HUDEP-2 (cell line): ENCODE data around the gene DNAAF3.
"Not testable (repeated sequence)": the region's sequence is repeated elsewhere in the genome, so short reads cannot be mapped to it uniquely, and the experiment has no call there.

Source experiments
- DNase-seq, 76 experiments: peaks; one replicate each; lab custom pipeline; 2025; ENCODE audit not compliant: unreplicated experiment in 76 of 76; lab: John Stamatoyannopoulos, UW

DNAAF3 gene

DNA sequence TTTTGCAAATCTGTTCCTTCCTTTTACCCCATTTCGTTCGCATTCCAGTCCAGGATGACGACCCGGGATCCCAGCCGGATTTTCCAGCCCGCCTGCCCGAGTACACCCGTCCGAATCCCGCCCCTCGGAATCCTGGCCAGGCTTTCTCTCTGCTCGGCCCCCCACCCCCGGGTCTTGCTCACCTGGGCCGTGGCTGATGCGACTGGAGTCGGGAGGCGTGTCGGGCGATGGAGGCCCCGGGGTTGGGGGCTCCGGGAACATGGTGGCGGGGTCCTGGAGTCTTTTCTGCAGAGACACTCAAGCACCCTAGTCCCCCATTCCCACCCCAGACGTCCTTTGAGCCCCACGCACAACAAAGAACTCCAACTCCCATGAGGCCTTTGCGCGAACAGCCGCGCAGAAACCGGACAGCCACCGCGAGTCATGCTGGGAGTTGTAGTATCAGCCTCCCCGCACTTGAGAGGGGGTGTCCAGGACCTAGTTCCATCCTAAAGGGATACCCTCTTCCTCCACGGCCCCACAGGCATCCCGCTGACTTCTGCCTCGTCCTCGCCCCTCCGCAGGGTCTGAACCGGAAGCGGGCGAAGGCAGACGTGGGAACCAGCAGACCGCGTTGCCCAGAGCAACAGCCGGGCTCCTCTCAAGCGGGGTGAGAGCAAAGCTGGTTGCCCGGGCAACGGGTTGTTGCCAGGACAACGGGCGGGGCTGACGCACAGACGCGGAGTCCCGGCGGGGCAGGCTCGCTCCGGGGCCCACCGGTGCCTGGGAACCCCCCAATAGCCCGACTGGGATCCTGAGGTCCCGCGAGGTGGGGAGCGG is 12.6 kb upstream of the DNAAF3 start:
- peak in 70 of 76 experiments; percentile 29 to 96 (median 70) for DNase-seq

DNA sequence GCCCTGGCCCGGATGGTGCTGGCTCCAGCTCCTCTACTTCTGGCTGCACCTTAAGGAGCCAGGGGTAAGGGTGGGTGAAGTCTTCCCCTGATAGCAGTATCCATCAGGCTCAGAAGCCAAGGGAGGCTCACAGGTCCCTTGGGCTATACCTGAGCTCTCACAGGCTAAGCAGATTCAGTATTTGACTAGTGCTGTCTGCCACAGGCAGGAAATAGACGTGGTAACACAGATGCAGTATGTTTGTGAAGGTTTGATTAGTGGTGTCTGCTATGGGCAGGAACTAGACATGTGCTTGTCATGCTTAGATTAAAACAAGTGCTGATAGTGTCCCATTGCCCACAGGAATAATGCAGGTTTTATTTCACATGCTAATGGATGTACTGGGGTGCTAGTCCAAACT is 9.7 kb upstream of the DNAAF3 start:
- DNase-seq: peak in 2 of 76 experiments; percentile 21 to 34

DNA sequence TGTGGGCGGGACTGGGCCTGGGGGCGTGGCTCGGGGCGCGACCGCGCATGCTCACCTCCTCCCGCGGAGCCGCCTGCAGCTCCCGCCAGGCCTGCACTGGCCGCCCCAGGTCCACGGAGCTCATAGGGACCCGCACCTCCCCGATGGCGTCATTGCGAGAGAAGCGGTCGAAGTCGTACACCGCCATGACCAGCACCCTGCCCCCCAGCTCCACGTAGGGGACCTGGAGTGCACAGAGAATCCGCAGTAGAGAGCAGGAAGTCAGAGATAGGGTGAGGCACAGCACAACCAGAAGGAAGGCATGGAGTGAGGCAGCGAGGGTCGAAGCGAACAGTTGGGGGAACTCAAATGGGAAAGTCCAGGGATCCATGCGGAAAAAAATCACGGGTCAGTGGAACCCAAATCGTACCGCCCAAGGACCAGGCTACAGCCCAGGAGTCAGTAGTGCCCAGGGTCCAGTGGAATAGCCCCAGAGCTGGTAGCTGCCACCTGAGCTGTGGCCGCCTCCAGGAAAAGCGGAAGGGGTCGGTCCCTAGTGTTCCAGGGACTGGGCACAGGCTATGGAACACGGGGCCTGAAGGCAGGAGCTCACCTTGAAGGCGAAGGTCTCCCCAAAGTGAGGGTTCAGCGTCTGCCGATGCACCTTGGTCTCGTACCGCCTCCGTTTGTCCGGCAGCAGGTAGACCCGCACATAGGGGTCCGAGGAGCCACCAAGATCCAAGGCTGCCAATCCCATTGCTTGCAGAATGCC is 8.9 kb upstream of the DNAAF3 start:
- peak in 2 of 76 experiments; percentile 14 to 20 for DNase-seq

DNA sequence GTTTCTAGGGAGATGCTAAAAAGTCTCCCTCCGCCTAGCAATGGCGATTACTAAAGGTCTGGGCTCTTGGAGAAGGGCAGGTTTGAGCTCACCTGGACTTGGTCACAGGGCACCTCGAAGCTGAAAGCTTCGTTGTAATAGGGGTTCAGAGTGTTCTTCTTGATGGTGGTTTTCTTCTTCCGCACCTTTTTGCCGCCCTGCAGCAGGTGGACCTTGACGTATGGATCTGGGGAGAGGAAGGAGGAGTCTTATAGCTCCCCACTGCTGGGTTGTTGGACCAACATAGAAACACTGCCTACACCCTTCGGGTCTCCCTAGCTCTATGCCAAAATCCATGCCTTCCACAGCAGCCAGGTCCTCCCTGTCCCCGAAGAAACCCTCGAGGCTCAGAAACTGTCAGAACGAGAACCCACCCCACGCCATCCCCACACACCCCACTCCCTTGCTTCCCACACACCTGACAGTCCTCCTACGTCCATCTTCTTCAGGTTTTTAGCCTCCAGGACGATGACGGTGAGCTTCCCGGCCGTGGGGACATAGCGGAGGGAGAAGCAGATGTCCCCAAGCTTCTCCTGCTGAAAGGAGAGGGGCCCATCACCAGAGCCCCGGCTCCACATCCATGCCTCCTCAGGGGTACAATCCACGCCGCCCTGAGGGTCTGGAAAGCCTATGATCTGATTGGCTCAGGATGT is 8.2 kb upstream of the DNAAF3 start:
- DNase-seq: no peak

DNA sequence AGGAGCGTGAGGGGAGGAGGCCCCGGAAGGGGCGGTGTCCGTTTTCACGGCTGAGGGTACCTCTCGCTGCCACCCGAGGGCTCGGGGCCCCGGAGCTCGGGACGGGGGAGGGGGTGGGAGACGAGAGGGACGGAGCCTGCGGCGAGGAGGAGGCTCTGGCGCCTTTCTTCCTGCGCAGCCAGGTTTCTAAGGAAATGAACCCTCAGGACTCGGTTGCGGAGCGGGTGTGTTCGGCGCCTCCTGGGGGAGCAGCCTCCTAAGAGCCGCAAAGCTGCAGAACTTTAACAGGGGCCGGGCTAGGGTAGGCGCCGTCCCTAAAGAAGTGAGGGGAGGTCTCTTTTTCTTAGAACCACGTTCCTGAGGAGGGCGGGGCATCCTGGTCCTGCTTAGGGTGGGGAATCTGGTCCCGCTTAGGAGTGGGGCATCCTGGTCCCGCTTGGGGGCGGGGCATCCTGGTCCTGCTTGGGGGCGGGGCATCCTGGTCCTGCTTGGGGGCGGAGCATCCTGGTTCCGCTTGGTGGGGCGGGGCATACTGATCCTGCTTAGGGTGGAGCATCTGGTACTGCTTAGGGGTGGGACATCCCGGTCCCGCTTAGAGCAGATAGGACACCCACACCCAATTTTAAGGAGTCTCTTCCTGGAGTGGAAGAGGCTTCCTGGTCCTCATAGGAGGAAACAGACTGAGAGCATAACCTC is 7.4 kb upstream of the DNAAF3 start:
- peak in 69 of 76 experiments; percentile 35 to 94 (median 80) for DNase-seq

DNA sequence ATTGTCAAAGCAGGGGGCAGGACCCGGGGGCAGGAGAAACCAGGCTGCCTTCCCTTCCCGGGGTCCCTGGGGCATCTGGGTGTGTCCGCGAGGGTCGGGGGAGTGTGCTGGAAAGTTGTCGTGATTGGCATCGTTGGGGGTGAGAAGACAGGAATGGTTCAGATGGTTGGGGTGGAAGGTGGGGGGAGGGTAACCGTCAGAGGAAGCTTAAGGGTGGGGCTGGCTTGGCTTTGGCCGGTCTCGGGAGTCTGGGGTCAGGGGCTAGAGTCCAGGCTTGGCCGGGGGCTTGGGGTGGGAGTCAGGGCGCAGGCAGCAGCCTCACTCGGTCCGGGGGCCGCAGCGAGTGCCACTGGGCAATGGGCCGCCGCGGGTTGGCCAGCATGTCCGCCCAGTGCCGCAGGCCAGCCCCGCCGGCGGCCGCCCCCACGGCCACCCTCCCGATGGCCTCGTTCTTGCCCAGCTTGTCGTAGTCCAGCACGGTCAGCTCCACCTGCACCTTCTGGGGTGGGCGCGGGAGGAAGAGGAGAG is 6.8 kb upstream of the DNAAF3 start:
- no peak for DNase-seq

DNA sequence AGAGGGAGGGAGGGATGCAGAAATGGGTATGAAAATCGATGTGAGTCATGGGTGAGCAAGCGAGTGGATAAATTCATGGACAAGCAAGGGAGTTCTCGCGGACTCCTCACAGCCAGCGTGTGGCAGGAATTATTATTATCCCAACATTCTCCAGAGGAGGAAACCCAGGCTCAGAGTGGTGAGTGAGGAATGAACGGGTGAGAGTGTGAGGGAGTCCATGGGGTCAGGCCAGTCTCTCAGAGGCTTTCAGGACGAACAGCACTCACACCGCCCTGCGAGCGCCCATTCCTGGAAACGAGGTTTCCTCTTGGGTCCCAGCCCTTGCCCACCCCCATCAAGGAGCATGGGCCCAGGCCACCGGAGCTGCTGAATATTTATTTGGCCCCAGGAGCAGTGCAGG is 6.3 kb upstream of the DNAAF3 start:
- DNase-seq: no peak

DNA sequence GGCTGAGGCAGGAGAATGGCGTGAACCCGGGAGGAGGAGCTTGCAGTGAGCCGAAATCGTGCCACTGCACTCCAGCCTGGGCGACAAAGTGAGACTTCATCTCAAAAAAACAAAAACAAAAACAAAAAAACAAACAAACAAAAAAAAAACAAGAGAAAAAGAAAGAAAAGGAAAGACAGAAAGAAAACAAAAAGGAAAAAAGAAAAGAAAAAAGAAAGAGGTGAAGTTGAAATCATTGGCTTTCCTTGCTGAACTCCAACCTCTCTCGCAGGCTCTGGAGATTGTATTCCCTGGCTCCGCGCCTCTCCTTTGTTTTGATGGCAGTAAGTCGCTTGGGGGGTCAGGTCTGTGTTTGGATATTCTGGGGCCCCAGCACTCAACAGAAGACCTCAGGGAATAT is 5.9 kb upstream of the DNAAF3 start:
- not testable (repeated sequence) for DNase-seq

DNA sequence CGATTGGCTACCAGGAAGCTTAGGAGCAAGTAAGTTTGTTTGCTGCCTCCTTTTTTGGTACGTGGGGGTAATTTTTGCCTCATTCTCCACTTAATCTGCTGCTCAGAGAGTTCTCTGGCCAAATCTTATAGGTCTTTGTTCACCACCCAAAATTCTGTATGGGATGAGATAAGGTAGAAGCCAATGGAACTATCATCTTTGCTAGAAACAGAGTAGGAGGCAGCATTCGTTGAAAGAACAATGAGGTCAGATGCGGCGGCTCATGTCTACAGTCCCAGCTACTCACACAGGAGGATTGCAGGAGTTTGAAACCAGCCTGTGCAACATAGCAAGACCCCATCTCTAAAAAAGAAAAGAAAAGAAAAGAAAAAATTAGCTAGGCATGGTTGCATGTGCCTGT is 5.0 kb upstream of the DNAAF3 start:
- DNase-seq: peak in 37 of 76 experiments; percentile 16 to 84 (median 49)

DNA sequence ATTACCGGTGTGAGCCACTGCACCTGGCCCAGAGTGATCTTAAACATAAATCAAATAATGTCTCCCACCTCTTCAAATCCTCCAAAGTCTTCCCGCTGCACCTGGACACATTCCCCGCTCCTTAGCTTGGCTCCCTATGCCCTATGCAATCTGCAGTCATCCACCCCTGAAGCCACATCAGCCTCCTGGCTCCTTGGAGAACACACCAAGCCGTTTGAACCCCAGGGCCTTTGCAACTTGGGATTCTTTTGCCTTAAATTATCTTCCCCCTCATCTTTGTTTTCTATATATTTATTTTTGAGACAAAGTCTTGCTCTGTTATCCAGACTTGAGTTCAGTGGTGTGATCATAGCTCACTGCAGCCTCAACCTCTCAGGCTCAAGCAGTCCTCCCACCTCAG is 2.7 kb upstream of the DNAAF3 start:
- no peak for DNase-seq

DNA sequence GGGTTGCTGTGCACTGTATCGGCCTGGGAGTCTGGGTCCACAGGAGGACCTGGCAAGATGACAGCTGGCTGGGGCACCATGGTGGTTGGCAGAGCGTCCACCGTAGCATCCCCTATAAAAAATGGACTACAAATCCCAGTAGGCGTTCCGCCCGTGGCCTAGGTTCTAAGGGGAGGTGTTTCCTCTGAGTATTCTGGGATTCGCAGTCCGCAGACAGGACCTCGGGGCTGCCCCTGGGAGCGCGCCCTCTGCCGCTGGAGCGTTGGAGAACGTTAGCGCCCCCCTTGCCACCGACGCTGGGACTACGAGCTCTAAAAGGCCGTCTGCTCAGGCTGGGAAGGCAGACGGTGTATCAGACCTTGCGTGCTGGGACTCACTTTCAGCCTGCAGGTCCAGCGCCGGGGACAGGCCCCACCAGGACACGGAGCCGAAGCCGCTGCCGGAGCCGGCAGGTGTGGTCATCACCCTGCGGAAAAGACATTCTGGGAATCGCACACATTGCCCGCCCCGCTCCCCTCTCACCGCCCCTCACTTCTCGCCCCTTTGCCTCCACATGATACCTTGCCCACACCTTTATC is 372 bp downstream of the DNAAF3 start:
- DNase-seq: peak in 71 of 76 experiments; percentile 33 to 91 (median 76)

DNA sequence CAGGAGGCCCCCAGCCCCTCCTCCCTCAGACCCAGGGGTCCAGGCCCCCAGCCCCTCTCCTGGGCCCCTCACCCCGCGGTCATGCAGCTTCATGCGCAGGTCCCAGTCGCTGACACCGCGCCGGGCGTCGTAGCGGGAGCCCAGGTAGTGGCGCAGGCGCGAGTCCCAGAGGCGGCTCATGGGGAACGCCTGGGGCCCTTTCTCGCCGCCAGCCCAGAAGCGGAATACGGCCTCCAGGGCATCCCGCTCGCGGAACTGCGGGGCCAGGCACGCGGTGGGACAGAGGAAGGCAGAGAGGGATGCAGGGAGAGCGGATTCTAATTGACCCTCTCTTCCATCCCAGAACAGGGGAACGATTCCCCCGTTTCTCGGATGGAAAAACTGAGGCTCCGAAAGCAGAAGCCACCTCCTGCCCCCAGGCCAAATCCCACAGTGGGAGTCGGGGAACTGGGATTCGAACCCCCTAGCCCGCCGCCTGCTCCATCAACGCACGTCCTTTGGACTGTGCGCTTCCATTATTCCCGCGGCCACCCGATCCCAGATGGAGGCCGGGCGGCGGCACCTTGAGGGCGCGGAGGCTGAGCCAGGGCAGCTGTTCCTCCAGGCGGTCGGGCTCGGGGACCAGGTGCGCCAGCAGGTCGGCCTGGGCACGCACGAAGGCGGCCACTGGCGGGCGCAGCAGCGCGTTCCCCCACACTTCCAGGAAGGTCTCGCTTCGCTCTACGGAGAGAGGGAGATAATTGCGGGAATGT is 4.7 kb downstream of the DNAAF3 start:
- no peak for DNase-seq

DNA sequence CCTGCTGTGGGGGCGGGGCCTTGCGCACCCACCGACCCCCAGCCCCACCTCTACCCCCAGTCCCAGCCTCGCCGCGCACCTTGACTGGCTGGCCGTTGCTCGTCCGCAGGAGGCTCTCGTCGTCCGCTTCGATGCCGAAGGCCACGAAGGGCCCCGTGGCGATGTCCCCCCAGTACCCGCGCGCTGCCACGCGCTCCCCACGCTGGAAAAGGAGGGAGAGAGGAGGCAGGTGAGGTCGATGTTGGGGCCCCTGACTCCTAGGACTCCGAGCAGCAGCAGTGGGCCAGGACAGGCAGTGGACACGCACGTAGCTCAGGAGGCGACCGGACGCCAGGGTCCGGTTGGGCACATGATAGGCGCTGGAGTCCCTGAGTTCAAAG is 5.4 kb downstream of the DNAAF3 start:
- no peak for DNase-seq

DNA sequence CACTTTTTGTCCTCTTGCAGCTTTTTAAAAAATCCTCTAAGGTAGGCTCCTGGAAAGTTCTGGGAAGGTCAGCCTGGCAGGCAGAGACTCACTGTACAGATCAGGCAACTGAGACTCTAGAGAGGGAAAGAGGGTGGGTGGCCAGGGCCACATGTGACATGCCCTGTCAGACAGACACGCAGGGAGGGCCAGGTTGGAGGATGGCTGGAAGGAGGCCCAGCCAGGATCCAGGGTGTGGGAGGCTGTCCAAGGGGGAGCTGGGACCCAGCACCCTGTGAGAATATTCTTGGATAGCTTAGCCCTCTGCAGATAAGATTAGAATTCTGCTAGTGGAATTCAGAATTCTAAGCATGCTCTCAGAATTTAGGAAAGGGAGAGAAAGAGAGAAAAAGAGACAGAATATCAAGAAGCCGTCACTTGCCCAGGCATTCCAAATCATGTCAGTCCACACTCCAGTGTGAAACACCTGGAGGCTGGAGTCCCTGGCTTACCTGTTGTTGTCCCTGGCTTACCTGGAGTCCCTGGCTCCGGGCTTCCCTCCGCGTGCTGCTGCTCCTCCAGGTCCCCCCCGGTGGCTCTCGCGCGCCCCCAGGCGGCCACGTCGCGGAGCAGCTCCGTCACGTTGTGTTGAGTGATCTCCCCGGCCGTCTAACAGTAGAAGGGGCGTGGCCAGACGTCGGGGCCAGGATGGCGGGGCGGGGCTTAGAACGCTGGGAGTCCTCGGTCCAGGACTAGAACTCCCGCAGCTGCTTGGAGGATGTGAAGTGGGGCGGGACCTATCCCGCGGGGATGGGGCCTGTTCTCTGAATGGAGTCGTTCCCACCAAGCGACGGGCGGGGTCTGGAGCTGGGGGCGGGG is 6.1 kb downstream of the DNAAF3 start:
- DNase-seq: peak in 75 of 76 experiments; percentile 61 to 99 (median 95)

DNA sequence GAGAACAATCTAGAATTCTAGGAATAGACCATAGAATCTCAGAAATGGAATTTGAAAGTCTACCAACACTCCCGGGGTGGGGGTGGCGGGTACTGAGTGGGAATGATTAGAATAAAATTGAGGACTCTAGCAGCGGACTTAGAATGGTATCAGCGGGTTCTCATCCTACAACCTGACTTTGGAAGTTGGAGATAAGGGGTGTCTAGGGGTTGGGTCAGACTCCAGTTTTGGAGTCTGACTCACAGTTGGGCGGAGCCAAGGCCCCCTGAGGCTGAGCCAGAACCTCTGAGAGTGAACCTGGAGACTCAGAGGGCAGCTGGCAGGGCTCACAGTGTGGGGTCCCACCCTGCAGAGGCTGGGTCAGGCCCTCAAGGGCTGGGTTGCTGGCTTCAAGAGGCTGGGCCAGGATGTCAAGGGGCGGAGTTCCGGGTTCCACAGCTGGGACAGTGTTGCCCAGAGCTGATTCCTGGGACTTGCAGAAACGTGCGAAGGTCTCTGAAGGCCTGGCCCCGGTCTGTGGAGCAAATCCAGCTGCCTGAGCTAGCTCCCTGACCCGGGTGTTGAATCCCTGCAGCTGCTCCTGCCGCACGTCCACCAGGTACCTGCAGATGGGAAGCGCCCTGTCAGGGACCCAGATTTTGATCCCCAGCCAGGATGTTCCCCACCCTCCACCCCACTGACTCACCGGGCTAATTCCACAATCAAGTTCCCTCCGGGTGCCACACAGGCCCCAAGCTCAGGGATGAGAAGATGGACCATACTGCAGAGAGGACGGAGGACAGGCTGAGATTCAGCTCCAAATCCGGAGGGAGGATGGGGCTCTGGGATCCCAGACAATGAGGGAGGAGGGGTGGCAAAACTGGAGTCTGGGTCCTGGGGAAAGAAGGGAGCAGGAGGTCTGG is 7.3 kb downstream of the DNAAF3 start:
- peak in 75 of 76 experiments; percentile 60 to 99 (median 97) for DNase-seq

DNA sequence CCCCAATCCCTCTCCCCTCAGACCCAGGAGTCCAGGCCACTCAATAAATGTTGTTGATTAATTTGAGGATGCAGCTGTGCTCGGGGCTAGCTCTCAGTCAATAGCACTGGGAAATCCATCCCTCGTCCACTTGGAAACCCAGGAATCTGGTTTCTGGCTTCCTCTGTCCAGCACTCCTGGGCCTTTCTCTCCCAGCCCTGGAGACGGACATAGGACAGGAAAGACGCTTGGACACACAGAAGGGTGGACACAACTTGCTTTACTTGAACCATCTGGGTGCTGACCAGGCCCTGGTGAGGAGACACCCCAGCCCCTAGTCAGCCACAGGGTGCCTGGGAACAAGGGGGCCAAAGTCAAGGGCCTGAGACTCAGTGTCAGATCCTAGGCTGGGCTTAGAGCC is 8.0 kb downstream of the DNAAF3 start:
- DNase-seq: no peak
